Measurements from ENCODE around the gene FRMD3.
"Not testable (repeated sequence)": the region's sequence is repeated elsewhere in the genome, so short reads cannot be mapped to it uniquely, and the experiment has no call there.

The FRMD3 gene

GRCh38 chr9:83523684-83524083 lies 14.5 kb downstream of the FRMD3 start:
- no peak for DNase-seq (ENCODE audit: low spot score)

GRCh38 chr9:83521411-83521810 lies 16.8 kb downstream of the FRMD3 start:
- no peak for DNase-seq (ENCODE audit: low spot score)

- DNase-seq (ENCODE audit: low spot score) = no peak
These were observed 17.2 kb downstream of the FRMD3 start for GRCh38 chr9:83521011-83521410.

- no peak for DNase-seq (ENCODE audit: low spot score)
These were observed 17.9 kb downstream of the FRMD3 start for GRCh38 chr9:83520292-83520691.

GRCh38 chr9:83517980-83518379 lies 20.2 kb downstream of the FRMD3 start:
- not testable (repeated sequence) for DNase-seq (ENCODE audit: low spot score)

- DNase-seq (ENCODE audit: low spot score) = no peak
These were observed 23.4 kb downstream of the FRMD3 start for GRCh38 chr9:83514767-83515166.

- no peak for DNase-seq (ENCODE audit: low spot score)
These were observed 25.6 kb downstream of the FRMD3 start for GRCh38 chr9:83512621-83513020.

- no peak for DNase-seq (ENCODE audit: low spot score)
These were observed 27.1 kb downstream of the FRMD3 start for GRCh38 chr9:83511051-83511450.

- no peak for DNase-seq (ENCODE audit: low spot score)
These were observed 28.8 kb downstream of the FRMD3 start for GRCh38 chr9:83509402-83509801.

- DNase-seq (ENCODE audit: low spot score) = no peak
These were observed 30.1 kb downstream of the FRMD3 start for GRCh38 chr9:83508067-83508466.

GRCh38 chr9:83505282-83505681 lies 32.9 kb downstream of the FRMD3 start:
- no peak for DNase-seq (ENCODE audit: low spot score)

- no peak for DNase-seq (ENCODE audit: low spot score)
These were observed 34.3 kb downstream of the FRMD3 start for GRCh38 chr9:83503866-83504265.

GRCh38 chr9:83501565-83501964 lies 36.6 kb downstream of the FRMD3 start:
- no peak for DNase-seq (ENCODE audit: low spot score)

- no peak for DNase-seq (ENCODE audit: low spot score)
These were observed 40.8 kb downstream of the FRMD3 start for GRCh38 chr9:83497441-83497840.

- DNase-seq (ENCODE audit: low spot score) = no peak
These were observed 46.2 kb downstream of the FRMD3 start for GRCh38 chr9:83491995-83492394.

- no peak for DNase-seq (ENCODE audit: low spot score)
These were observed 46.8 kb downstream of the FRMD3 start for GRCh38 chr9:83491413-83491812.

- no peak for DNase-seq (ENCODE audit: low spot score)
These were observed 48.2 kb downstream of the FRMD3 start for GRCh38 chr9:83489961-83490360.

GRCh38 chr9:83484990-83485389 lies 53.2 kb downstream of the FRMD3 start:
- DNase-seq (ENCODE audit: low spot score) = no peak

- DNase-seq (ENCODE audit: low spot score) = no peak
These were observed 55.0 kb downstream of the FRMD3 start for GRCh38 chr9:83483223-83483622.

GRCh38 chr9:83479765-83480164 lies 58.4 kb downstream of the FRMD3 start:
- no peak for DNase-seq (ENCODE audit: low spot score)

- peak; percentile 65 for DNase-seq (ENCODE audit: low spot score)
These were observed 60.6 kb downstream of the FRMD3 start for GRCh38 chr9:83477571-83477970.

- no peak for DNase-seq (ENCODE audit: low spot score)
These were observed 61.1 kb downstream of the FRMD3 start for GRCh38 chr9:83477120-83477519.

- no peak for DNase-seq (ENCODE audit: low spot score)
These were observed 61.7 kb downstream of the FRMD3 start for GRCh38 chr9:83476513-83476912.

- no peak for DNase-seq (ENCODE audit: low spot score)
These were observed 62.5 kb downstream of the FRMD3 start for GRCh38 chr9:83475741-83476140.

GRCh38 chr9:83474631-83475030 lies 63.6 kb downstream of the FRMD3 start:
- DNase-seq (ENCODE audit: low spot score) = no peak

Data from SK-N-DZ (cell line).